HG03108 (cell line): Measurements from ENCODE around the gene AEN.

Experiments
- ATAC-seq: cut with Tn5 transposase; IDR thresholded peaks from one replicate; pipeline ENCODE4 v1.9.1; 2021; ENCODE audit warnings: moderate library complexity; ENCODE audit not compliant: unreplicated experiment

AEN gene

GRCh38 chr15:88612186-88612796, 8.8 kb upstream of the AEN start:
- no peak for ATAC-seq

- no peak for ATAC-seq
Observed at GRCh38 chr15:88613074-88613944, 7.8 kb upstream of the AEN start.

GRCh38 chr15:88615303-88616107, 5.6 kb upstream of the AEN start:
- ATAC-seq = no peak

- no peak for ATAC-seq
Observed at GRCh38 chr15:88616240-88616639, 4.9 kb upstream of the AEN start.

GRCh38 chr15:88617031-88617722, 4.0 kb upstream of the AEN start:
- no peak for ATAC-seq

GRCh38 chr15:88617790-88618189, 3.4 kb upstream of the AEN start:
- no peak for ATAC-seq

- no peak for ATAC-seq
Observed at GRCh38 chr15:88618686-88619085, 2.5 kb upstream of the AEN start.

GRCh38 chr15:88619796-88620195, 1.3 kb upstream of the AEN start:
- ATAC-seq = no peak

GRCh38 chr15:88621789-88622604, 857 bp downstream of the AEN start:
- no peak for ATAC-seq

- no peak for ATAC-seq
Observed at GRCh38 chr15:88622605-88622975, 1.4 kb downstream of the AEN start.

GRCh38 chr15:88623061-88623460, 1.9 kb downstream of the AEN start:
- no peak for ATAC-seq

- no peak for ATAC-seq
Observed at GRCh38 chr15:88623632-88624031, 2.5 kb downstream of the AEN start.

- ATAC-seq = peak; percentile 25
Observed at GRCh38 chr15:88624156-88624970, 3.2 kb downstream of the AEN start.

- ATAC-seq = no peak
Observed at GRCh38 chr15:88624971-88625490, 3.9 kb downstream of the AEN start.

GRCh38 chr15:88625943-88626741, 5.0 kb downstream of the AEN start:
- ATAC-seq = no peak

- ATAC-seq = peak; percentile 35
Observed at GRCh38 chr15:88627463-88627862, 6.3 kb downstream of the AEN start.

- no peak for ATAC-seq
Observed at GRCh38 chr15:88628018-88628654, 7.0 kb downstream of the AEN start.

GRCh38 chr15:88629071-88629470, 7.9 kb downstream of the AEN start:
- ATAC-seq = no peak
